ENCODE data around the gene SLC5A2.

- TF ChIP-seq CTCF (conservative IDR thresholded peaks at IDR 0.05) = no peak
- TF ChIP-seq EZH2 (IDR thresholded peaks at IDR 0.05; ENCODE audit: low read depth) = no peak
Observed at GRCh38 chr16:31517800-31518402, 35.0 kb downstream of the SLC5A2 start.

Measured in PC-9 (cell line).